Mesendoderm (in vitro differentiated cells): ENCODE data around the gene C6orf47.
A peak's percentile ranks its signal among the peaks of the same experiment; 100 is the strongest.

ENCODE experiments used
- DNase-seq: peaks from one replicate; pipeline ENCODE4 v3.0.0; 2013
- H2AK5ac ChIP-seq: 2 replicates; pipeline ENCODE4 v1.6.1; 2013; ENCODE audit warnings: low read length, inconsistent platforms
- H2BK120ac ChIP-seq: 2 replicates; pipeline ENCODE4 v1.6.1; 2013; ENCODE audit warnings: low read depth, mild to moderate bottlenecking, low read length, moderate library complexity, mixed read lengths
- H2BK15ac ChIP-seq: replicated peaks from 2 replicates; pipeline ENCODE4 v1.6.1; 2013; ENCODE audit warnings: low read depth, mild to moderate bottlenecking, moderate library complexity
- H2BK5ac ChIP-seq: 2 replicates; pipeline ENCODE4 v1.6.1; 2013; ENCODE audit warnings: low read length, inconsistent platforms
- H3K18ac ChIP-seq: 2 replicates; pipeline ENCODE4 v1.6.1; 2013; ENCODE audit warnings: mild to moderate bottlenecking, low read length, mixed read lengths
- H3K23ac ChIP-seq: one replicate; pipeline ENCODE4 v1.6.1; 2013; ENCODE audit warnings: low read length
- H3K27ac ChIP-seq: 2 replicates; pipeline ENCODE4 v1.5.1; 2013; ENCODE audit warnings: low read depth, mild to moderate bottlenecking, inconsistent platforms, low read length, moderate library complexity
- H3K27me3 ChIP-seq: 2 replicates; pipeline ENCODE4 v1.6.1; 2013; ENCODE audit warnings: low read length, control low read depth, mild to moderate bottlenecking, inconsistent platforms; ENCODE audit not compliant: insufficient read depth, poor library complexity
- H3K36me3 ChIP-seq: 2 replicates; pipeline ENCODE4 v1.6.1; 2013; ENCODE audit warnings: low read length, inconsistent platforms; ENCODE audit not compliant: control insufficient read depth, insufficient read depth
- H3K4ac ChIP-seq: one replicate; pipeline ENCODE4 v1.6.1; 2013; ENCODE audit warnings: low read depth, mild to moderate bottlenecking, low read length, moderate library complexity
- H3K4me1 ChIP-seq: 2 replicates; pipeline ENCODE4 v1.6.1; 2013; ENCODE audit warnings: low read depth, low read length, inconsistent platforms; ENCODE audit not compliant: control insufficient read depth
- H3K4me2 ChIP-seq: 2 replicates; pipeline ENCODE4 v1.6.1; 2013; ENCODE audit warnings: low read length
- H3K4me3 ChIP-seq: 2 replicates; pipeline ENCODE4 v1.5.1; 2013; ENCODE audit warnings: mild to moderate bottlenecking, low read length
- H3K56ac ChIP-seq: one replicate; pipeline ENCODE4 v1.6.1; 2013; ENCODE audit warnings: low read length
- H3K79me1 ChIP-seq: 2 replicates; pipeline ENCODE4 v1.6.1; 2013; ENCODE audit warnings: low read length, inconsistent platforms
- H3K79me2 ChIP-seq: 2 replicates; pipeline ENCODE4 v1.6.1; 2013; ENCODE audit warnings: mild to moderate bottlenecking, low read length; ENCODE audit not compliant: control insufficient read depth, insufficient read depth
- H3K9ac ChIP-seq: 2 replicates; pipeline ENCODE4 v1.6.1; 2013; ENCODE audit warnings: low read length, inconsistent platforms
- H4K5ac ChIP-seq: one replicate; pipeline ENCODE4 v1.6.1; 2013; ENCODE audit warnings: low read length
- H4K8ac ChIP-seq: one replicate; pipeline ENCODE4 v1.6.1; 2013; ENCODE audit warnings: low read depth, mild to moderate bottlenecking, control low read depth, low read length, moderate library complexity
- WGBS: extraction: QIAGEN DNeasy Blood & Tissue Kit; methylation state at CpG from one replicate; pipeline ENCODE4 v1.1.7; 2013; ENCODE audit warnings: low lambda C conversion rate, missing lambda C conversion rate; ENCODE audit not compliant: insufficient coverage; ENCODE audit errors: extremely low coverage; 5-methylcytosine and 5-hydroxymethylcytosine counted together

The C6orf47 gene

GRCh38 chr6:31620586-31621319 is 39.8 kb downstream of the C6orf47 start, which contains the start of gene PRRC2A:
TSS of gene PRRC2A (plus strand) at chr6:31620715. CDS start at chr6:31622790, 2,075 bp downstream.
- peaks cover 10% of the 10 kb centered on the region for H3K79me1 ChIP-seq
- H3K18ac ChIP-seq: peak within 1 kb of the TSS; percentile 98
- H3K23ac ChIP-seq: peak within 1 kb of the TSS; percentile 95
- H3K56ac ChIP-seq: peak within 1 kb of the TSS; percentile 100
- peak within 1 kb of the TSS; percentile 90 for H4K8ac ChIP-seq
- H3K27me3 ChIP-seq: no peaks in the 10 kb centered on the region
- H2BK120ac ChIP-seq: peak within 1 kb of the TSS; percentile 69
- peak within 1 kb of the TSS; percentile 100 for H3K27ac ChIP-seq
- peak within 1 kb of the TSS; percentile 85 for H4K5ac ChIP-seq
- peaks cover 15% of the 10 kb centered on the region for H3K36me3 ChIP-seq
- H3K4ac ChIP-seq: peak within 1 kb of the TSS; percentile 96
- peak within 1 kb of the TSS; percentile 92 for H2BK5ac ChIP-seq
- peak within 1 kb of the TSS; percentile 91 for H2AK5ac ChIP-seq
- peaks cover 1% of the 10 kb centered on the region for H3K4me1 ChIP-seq
- peaks cover 37% of the 10 kb centered on the region for H3K79me2 ChIP-seq
- H3K9ac ChIP-seq: peak within 1 kb of the TSS; percentile 96
- peak within 1 kb of the TSS; percentile 100 for H3K4me3 ChIP-seq
- peak; percentile 89 for DNase-seq
- H2BK15ac ChIP-seq: no peak within 1 kb of the TSS
- peak within 1 kb of the TSS; percentile 83 for H3K4me2 ChIP-seq
- no CpG with 5 or more reads among the region's 67 CpGs for WGBS

- H2BK5ac ChIP-seq: peak overlapping the region; percentile 71
- no peak overlapping the region for H3K23ac ChIP-seq
- WGBS: no CpG with 5 or more reads among the region's 50 CpGs
- H2BK15ac ChIP-seq: no peak overlapping the region
- no peak overlapping the region for H4K5ac ChIP-seq
- no peaks in the 10 kb centered on the region for H3K27me3 ChIP-seq
- peak overlapping the region; percentile 96 for H3K9ac ChIP-seq
- H3K4me2 ChIP-seq: peak overlapping the region; percentile 74
- H4K8ac ChIP-seq: no peak overlapping the region
- peak overlapping the region; percentile 79 for H3K4me3 ChIP-seq
- H2AK5ac ChIP-seq: no peak overlapping the region
- DNase-seq: peak; percentile 100
- peak overlapping the region; percentile 96 for H3K4ac ChIP-seq
- peaks cover 5% of the 10 kb centered on the region for H3K4me1 ChIP-seq
- H3K18ac ChIP-seq: peak overlapping the region; percentile 98
- H3K56ac ChIP-seq: peak overlapping the region; percentile 97
- H3K79me1 ChIP-seq: peaks cover 7% of the 10 kb centered on the region
- peaks cover 35% of the 10 kb centered on the region for H3K79me2 ChIP-seq
- peak overlapping the region; percentile 100 for H3K27ac ChIP-seq
- no peak overlapping the region for H2BK120ac ChIP-seq
- peaks cover 8% of the 10 kb centered on the region for H3K36me3 ChIP-seq
Observed at GRCh38 chr6:31619805-31620585, 40.6 kb downstream of the C6orf47 start.

GRCh38 chr6:31617010-31617409 is 43.6 kb downstream of the C6orf47 start:
- peaks cover 8% of the 10 kb centered on the region for H3K4me1 ChIP-seq
- no peak overlapping the region for H4K5ac ChIP-seq
- no peak overlapping the region for H3K9ac ChIP-seq
- H3K4me2 ChIP-seq: no peak overlapping the region
- H2BK15ac ChIP-seq: no peak overlapping the region
- H2BK5ac ChIP-seq: no peak overlapping the region
- H3K79me2 ChIP-seq: peaks cover 12% of the 10 kb centered on the region
- no peak overlapping the region for H4K8ac ChIP-seq
- H3K18ac ChIP-seq: no peak overlapping the region
- no peak overlapping the region for H3K23ac ChIP-seq
- no peak overlapping the region for H2BK120ac ChIP-seq
- H3K27me3 ChIP-seq: no peaks in the 10 kb centered on the region
- no peak overlapping the region for H3K4me3 ChIP-seq
- no peak overlapping the region for H2AK5ac ChIP-seq
- no CpG with 5 or more reads among the region's 2 CpGs for WGBS
- H3K36me3 ChIP-seq: no peaks in the 10 kb centered on the region
- no peak overlapping the region for H3K4ac ChIP-seq
- no peak overlapping the region for H3K27ac ChIP-seq
- peak overlapping the region; percentile 25 for H3K56ac ChIP-seq
- no peaks in the 10 kb centered on the region for H3K79me1 ChIP-seq
- no peak for DNase-seq

GRCh38 chr6:31615748-31616147 is 44.8 kb downstream of the C6orf47 start:
- H3K18ac ChIP-seq: no peak overlapping the region
- no peak overlapping the region for H4K8ac ChIP-seq
- H4K5ac ChIP-seq: no peak overlapping the region
- no peaks in the 10 kb centered on the region for H3K79me2 ChIP-seq
- no peaks in the 10 kb centered on the region for H3K36me3 ChIP-seq
- H3K27me3 ChIP-seq: no peaks in the 10 kb centered on the region
- no peaks in the 10 kb centered on the region for H3K79me1 ChIP-seq
- WGBS: no CpG with 5 or more reads among the region's 7 CpGs
- H3K23ac ChIP-seq: no peak overlapping the region
- DNase-seq: no peak
- H2BK15ac ChIP-seq: no peak overlapping the region
- H3K56ac ChIP-seq: peak overlapping the region; percentile 67
- peaks cover 8% of the 10 kb centered on the region for H3K4me1 ChIP-seq
- no peak overlapping the region for H2BK120ac ChIP-seq
- H3K9ac ChIP-seq: peak overlapping the region; percentile 12
- no peak overlapping the region for H3K4me3 ChIP-seq
- H2AK5ac ChIP-seq: no peak overlapping the region
- H3K4me2 ChIP-seq: no peak overlapping the region
- H3K27ac ChIP-seq: no peak overlapping the region
- no peak overlapping the region for H2BK5ac ChIP-seq
- H3K4ac ChIP-seq: no peak overlapping the region

GRCh38 chr6:31614684-31615578 is 45.6 kb downstream of the C6orf47 start, which contains the start of gene AIF1:
TSS of gene AIF1 (plus strand) at chr6:31615234. CDS start at chr6:31615330, 96 bp downstream.
- H4K8ac ChIP-seq: no peak within 1 kb of the TSS
- H3K36me3 ChIP-seq: no peaks in the 10 kb centered on the region
- DNase-seq: no peak
- no peaks in the 10 kb centered on the region for H3K79me1 ChIP-seq
- no peak within 1 kb of the TSS for H3K4me2 ChIP-seq
- H2BK15ac ChIP-seq: no peak within 1 kb of the TSS
- H4K5ac ChIP-seq: no peak within 1 kb of the TSS
- WGBS: no CpG with 5 or more reads among the region's 6 CpGs
- no peak within 1 kb of the TSS for H3K18ac ChIP-seq
- peaks cover 8% of the 10 kb centered on the region for H3K4me1 ChIP-seq
- no peak within 1 kb of the TSS for H3K27ac ChIP-seq
- H3K4ac ChIP-seq: no peak within 1 kb of the TSS
- no peaks in the 10 kb centered on the region for H3K27me3 ChIP-seq
- no peak within 1 kb of the TSS for H3K4me3 ChIP-seq
- no peak within 1 kb of the TSS for H3K23ac ChIP-seq
- peak within 1 kb of the TSS; percentile 12 for H3K9ac ChIP-seq
- H2AK5ac ChIP-seq: no peak within 1 kb of the TSS
- H3K56ac ChIP-seq: peak within 1 kb of the TSS; percentile 67
- no peak within 1 kb of the TSS for H2BK120ac ChIP-seq
- H3K79me2 ChIP-seq: no peaks in the 10 kb centered on the region
- H2BK5ac ChIP-seq: peak within 1 kb of the TSS; percentile 9
